ENCODE measurements around the gene CD99.

Gene CD99

DNA sequence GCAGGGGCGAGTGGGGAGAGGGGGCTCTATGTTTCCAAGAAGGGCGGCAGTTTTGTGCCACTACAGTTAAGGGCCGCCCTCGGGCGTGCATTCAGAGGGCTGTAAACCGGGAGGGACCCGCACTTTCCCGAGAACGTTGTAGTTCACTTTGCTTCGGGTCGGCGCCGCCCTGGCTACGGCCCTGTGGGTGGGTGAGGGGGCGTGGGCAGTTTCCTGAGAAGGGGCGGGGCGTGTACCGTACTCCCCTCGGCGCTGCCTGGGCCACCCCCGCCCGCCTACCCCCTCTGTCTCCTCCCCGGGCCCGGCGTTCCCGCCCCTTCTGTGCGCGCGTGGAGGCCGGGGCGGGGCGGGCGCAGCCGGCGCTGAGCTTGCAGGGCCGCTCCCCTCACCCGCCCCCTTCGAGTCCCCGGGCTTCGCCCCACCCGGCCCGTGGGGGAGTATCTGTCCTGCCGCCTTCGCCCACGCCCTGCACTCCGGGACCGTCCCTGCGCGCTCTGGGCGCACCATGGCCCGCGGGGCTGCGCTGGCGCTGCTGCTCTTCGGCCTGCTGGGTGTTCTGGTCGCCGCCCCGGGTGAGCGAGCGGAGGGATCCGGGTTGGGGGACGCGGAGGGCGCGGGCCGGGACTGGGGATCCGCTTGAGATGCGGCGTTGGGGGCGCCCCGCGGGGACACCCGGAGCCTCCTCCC is at the start of gene CD99:
CD99 (plus strand) TSS at position 440 of the 687 bp plus-strand sequence; CDS start at position 506, 66 bp downstream.
- no peaks in the 10 kb centered on the region for H3K9me3 ChIP-seq
- H3K36me3 ChIP-seq, result no peaks in the 10 kb centered on the region
- H3K4me1 ChIP-seq, result peaks cover 0 to 42% (median 34%) of the 10 kb centered on the region in 4 donors
- intact Hi-C loops (cut with DNase I; ENCODE audit: low total_unique reads), result no loop called here
- no peaks in the 10 kb centered on the region for H3K27me3 ChIP-seq
- peak; percentile 92 to 95 for DNase-seq
- peak within 1 kb of the TSS; percentile 66 to 91 for H3K4me3 ChIP-seq
- peak within 1 kb of the TSS; percentile 83 to 89 for H3K27ac ChIP-seq
- TF ChIP-seq, protein P1, sequence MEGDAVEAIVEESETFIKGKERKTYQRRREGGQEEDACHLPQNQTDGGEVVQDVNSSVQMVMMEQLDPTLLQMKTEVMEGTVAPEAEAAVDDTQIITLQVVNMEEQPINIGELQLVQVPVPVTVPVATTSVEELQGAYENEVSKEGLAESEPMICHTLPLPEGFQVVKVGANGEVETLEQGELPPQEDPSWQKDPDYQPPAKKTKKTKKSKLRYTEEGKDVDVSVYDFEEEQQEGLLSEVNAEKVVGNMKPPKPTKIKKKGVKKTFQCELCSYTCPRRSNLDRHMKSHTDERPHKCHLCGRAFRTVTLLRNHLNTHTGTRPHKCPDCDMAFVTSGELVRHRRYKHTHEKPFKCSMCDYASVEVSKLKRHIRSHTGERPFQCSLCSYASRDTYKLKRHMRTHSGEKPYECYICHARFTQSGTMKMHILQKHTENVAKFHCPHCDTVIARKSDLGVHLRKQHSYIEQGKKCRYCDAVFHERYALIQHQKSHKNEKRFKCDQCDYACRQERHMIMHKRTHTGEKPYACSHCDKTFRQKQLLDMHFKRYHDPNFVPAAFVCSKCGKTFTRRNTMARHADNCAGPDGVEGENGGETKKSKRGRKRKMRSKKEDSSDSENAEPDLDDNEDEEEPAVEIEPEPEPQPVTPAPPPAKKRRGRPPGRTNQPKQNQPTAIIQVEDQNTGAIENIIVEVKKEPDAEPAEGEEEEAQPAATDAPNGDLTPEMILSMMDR (IDR thresholded peaks at IDR 0.05), result no peak

- intact Hi-C loops (cut with DNase I; ENCODE audit: low total_unique reads), result loop anchor here (5.0 kb wide), 1 partner anchor 165 kb away; no protein-coding TSS in a partner anchor
These were observed 48.9 kb upstream of the CD99 start for GRCh38 chrX:2642146-2642545.

GRCh38 chrX:2642791-2643190 is 48.3 kb upstream of the CD99 start:
- TF ChIP-seq, protein P1 (IDR thresholded peaks at IDR 0.05), result no peak
- intact Hi-C loops (cut with DNase I; ENCODE audit: low total_unique reads), result loop anchor here (5.0 kb wide), 1 partner anchor 165 kb away; no protein-coding TSS in a partner anchor
- peaks cover 0 to 16% (median 14%) of the 10 kb centered on the region in 3 donors for H3K36me3 ChIP-seq
- H3K27me3 ChIP-seq, result no peaks in the 10 kb centered on the region
- no peak for DNase-seq
- no peaks in the 10 kb centered on the region for H3K9me3 ChIP-seq
- H3K4me1 ChIP-seq, result no peaks in the 10 kb centered on the region
- no peak overlapping the region for H3K4me3 ChIP-seq
- H3K27ac ChIP-seq, result no peak overlapping the region

More at GRCh38 chrX:2642146-2642545, 48.9 kb upstream of the CD99 start:
- no peaks in the 10 kb centered on the region for H3K9me3 ChIP-seq
- H3K27me3 ChIP-seq, result no peaks in the 10 kb centered on the region
- no peak overlapping the region for H3K4me3 ChIP-seq
- TF ChIP-seq, protein P1 (IDR thresholded peaks at IDR 0.05), result no peak
- H3K36me3 ChIP-seq, result peaks cover 0 to 14% (median 11%) of the 10 kb centered on the region in 3 donors
- H3K27ac ChIP-seq, result no peak overlapping the region
- DNase-seq, result no peak
- no peaks in the 10 kb centered on the region for H3K4me1 ChIP-seq

GRCh38 chrX:2643880-2644279 is 47.2 kb upstream of the CD99 start:
- TF ChIP-seq, protein P1 (IDR thresholded peaks at IDR 0.05), result no peak
- H3K27me3 ChIP-seq, result no peaks in the 10 kb centered on the region
- no peak overlapping the region for H3K27ac ChIP-seq
- H3K36me3 ChIP-seq, result peaks cover 0 to 16% (median 14%) of the 10 kb centered on the region in 3 donors
- no peak overlapping the region for H3K4me3 ChIP-seq
- H3K4me1 ChIP-seq, result no peaks in the 10 kb centered on the region
- intact Hi-C loops (cut with DNase I; ENCODE audit: low total_unique reads), result loop anchor here (5.0 kb wide), 1 partner anchor 163 kb away; no protein-coding TSS in a partner anchor
- H3K9me3 ChIP-seq, result no peaks in the 10 kb centered on the region
- DNase-seq, result no peak

DNA sequence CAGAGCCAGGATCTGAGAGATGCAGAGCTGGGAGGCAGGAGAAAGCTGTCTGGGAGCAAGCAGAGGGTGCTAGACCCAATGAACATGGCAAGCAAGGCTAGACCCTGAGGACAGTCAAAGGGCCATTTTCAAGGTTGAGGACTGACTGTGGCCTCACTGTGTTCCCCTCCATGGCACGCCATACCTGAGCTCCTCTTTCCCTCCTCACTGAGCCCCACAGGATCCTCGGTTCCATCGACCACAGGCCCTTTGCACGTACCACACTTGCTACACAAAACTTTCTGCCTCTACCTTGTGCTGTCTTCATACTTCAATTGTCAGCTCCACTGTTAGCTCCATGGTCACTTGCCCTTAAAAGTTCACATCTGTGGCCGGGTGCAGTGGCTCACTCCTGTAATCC is 45.5 kb upstream of the CD99 start:
- H3K27ac ChIP-seq, result no peak overlapping the region
- intact Hi-C loops (cut with DNase I; ENCODE audit: low total_unique reads), result no loop called here
- no peaks in the 10 kb centered on the region for H3K9me3 ChIP-seq
- peaks cover 0 to 13% (median 8%) of the 10 kb centered on the region in 3 donors for H3K36me3 ChIP-seq
- H3K27me3 ChIP-seq, result no peaks in the 10 kb centered on the region
- H3K4me3 ChIP-seq, result no peak overlapping the region
- no peaks in the 10 kb centered on the region for H3K4me1 ChIP-seq
- DNase-seq, result no peak
- TF ChIP-seq, protein P1 (IDR thresholded peaks at IDR 0.05), result no peak
